C4-2B (cell line): Measurements from ENCODE around the gene CITED1.

ENCODE experiments used
- ZFX ChIP-seq: fragments of 450-650 bp; IDR thresholded peaks from 2 replicates; pipeline ENCODE4 v1.6.1; 2017
- TF ChIP-seq, protein P1 (sequence below): fragments of 450-650 bp; conservative IDR thresholded peaks from 2 replicates; pipeline ENCODE4 v1.5.1; 2017; ENCODE audit warnings: mild to moderate bottlenecking

DNA sequence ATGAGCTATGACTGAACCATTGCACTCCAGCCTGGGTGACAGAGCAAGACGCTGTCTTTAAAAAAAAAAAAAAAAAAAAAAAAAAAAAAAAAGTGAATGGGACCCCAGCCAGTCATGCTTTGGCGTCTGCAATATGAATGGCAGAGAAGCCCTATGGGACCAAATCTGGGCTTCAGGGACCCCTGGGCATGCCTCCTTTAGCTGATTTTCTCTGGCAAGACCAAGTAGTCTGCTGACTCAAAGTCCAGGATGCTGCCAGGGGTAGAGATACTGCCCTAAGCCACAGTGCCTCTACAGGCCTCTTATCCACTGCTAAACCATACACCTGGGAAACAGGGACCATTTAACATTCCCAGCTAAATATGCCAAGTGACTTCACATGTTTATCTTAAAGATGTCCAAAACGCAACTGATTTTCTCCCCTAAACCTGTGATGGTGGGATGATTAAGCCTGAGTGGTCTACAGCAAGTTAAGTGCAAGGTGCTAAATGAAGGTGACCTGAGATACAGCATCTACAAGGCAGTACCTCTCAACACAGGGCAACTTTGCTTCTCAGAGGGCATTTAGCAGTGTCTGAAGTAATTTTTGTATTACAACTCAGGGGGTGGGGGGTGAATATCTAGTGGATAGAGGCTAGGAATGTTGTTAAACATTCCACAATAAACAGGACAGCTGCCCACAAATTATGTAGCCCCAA is 34.5 kb downstream of the CITED1 start:
- TF ChIP-seq, protein P1, sequence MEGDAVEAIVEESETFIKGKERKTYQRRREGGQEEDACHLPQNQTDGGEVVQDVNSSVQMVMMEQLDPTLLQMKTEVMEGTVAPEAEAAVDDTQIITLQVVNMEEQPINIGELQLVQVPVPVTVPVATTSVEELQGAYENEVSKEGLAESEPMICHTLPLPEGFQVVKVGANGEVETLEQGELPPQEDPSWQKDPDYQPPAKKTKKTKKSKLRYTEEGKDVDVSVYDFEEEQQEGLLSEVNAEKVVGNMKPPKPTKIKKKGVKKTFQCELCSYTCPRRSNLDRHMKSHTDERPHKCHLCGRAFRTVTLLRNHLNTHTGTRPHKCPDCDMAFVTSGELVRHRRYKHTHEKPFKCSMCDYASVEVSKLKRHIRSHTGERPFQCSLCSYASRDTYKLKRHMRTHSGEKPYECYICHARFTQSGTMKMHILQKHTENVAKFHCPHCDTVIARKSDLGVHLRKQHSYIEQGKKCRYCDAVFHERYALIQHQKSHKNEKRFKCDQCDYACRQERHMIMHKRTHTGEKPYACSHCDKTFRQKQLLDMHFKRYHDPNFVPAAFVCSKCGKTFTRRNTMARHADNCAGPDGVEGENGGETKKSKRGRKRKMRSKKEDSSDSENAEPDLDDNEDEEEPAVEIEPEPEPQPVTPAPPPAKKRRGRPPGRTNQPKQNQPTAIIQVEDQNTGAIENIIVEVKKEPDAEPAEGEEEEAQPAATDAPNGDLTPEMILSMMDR = no peak
- TF ChIP-seq ZFX = no peak
